ENCODE results near the gene ZNF365. TPM values are rescaled to one million over a fixed set of nuclear protein-coding genes. Genes with fewer than 3 reads are reported as not detected.

Gene ZNF365
- total and polyA plus RNA-seq, 2 of the 8 experiments (the other 6 are each of a cell fraction or from before 2014, with no cell fraction given) = 0.41 to 0.43 TPM

- no peaks in the 10 kb centered on the region for H4K20me1 ChIP-seq (replicated peaks in 1 of 2; ENCODE audit: control insufficient read depth in 1 of 2, insufficient read depth in 2 of 2, low read length in 2 of 2)
- no peak for FAIRE-seq
- no peak overlapping the region for H3K9ac ChIP-seq (replicated peaks in 1 of 4; ENCODE audit: extremely low read depth in 1 of 4, low read depth in 3 of 4, low read length in 3 of 4)
- TF ChIP-seq MAX (IDR thresholded peaks at IDR 0.05) (no peak), KDM1A (IDR thresholded peaks at IDR 0.05; ENCODE audit: borderline replicate concordance, low read length) (no peak), GABPA (IDR thresholded peaks at IDR 0.05; ENCODE audit: borderline replicate concordance, insufficient read depth, low read length) (no peak), KDM5A (IDR thresholded peaks at IDR 0.05; ENCODE audit: low read length) (no peak), HDAC6 (IDR thresholded peaks at IDR 0.05; ENCODE audit: low read depth, low read length) (no peak), JUND (IDR thresholded peaks at IDR 0.05; ENCODE audit: low read length) (no peak), TAF7 (optimal IDR thresholded peaks at IDR 0.05; ENCODE audit: borderline replicate concordance, low read depth, low read length) (no peak), NRF1 (IDR thresholded peaks at IDR 0.05; ENCODE audit: low read depth, low read length) (no peak), SIX5 (IDR thresholded peaks at IDR 0.05; ENCODE audit: low read depth, low read length) (no peak), CBX8 (IDR thresholded peaks at IDR 0.05; ENCODE audit: borderline replicate concordance, low read depth, low read length) (no peak)
These were observed 2.2 kb downstream of the ZNF365 start for GRCh38 chr10:62376071-62377025.

More at GRCh38 chr10:62376071-62377025, 2.2 kb downstream of the ZNF365 start:
- no peak for DNase-seq (ENCODE audit: low read depth in 1 of 2, low spot score in 2 of 2)
- H2BK20ac ChIP-seq (ENCODE audit: low read length) = no peak overlapping the region
- no peak overlapping the region for H4K91ac ChIP-seq (replicated peaks; ENCODE audit: insufficient read length, low read length)
- H3K56ac ChIP-seq (replicated peaks; ENCODE audit: insufficient read length, low read depth, low read length) = no peak overlapping the region
- H4K5ac ChIP-seq (ENCODE audit: insufficient read length, low read depth, low read length) = no peak overlapping the region
- H2AFZ ChIP-seq (ENCODE audit: low read length) = no peak overlapping the region
- H2BK12ac ChIP-seq (ENCODE audit: low read depth, low read length) = no peak overlapping the region
- H3K79me2 ChIP-seq (ENCODE audit: control insufficient read depth in 1 of 2, insufficient read depth in 2 of 2, low read length in 2 of 2) = no peaks in the 10 kb centered on the region
- WGBS, 2 experiments (ENCODE audit: extremely low coverage in 1 of 2, insufficient coverage in 1 of 2, insufficient read length in 1 of 2, insufficient replicate concordance in 2 of 2, low coverage in 1 of 2, low lambda C conversion rate in 2 of 2, missing lambda C conversion rate in 1 of 2) = 84% methylated on average over 20 of the region's 21 CpGs; no CpG with 5 or more reads in 1 of the 2 experiments
- no peak overlapping the region for H3K4me3 ChIP-seq (ENCODE audit: extremely low read depth in 1 of 4, insufficient read depth in 2 of 4, low read depth in 3 of 4, low read length in 4 of 4)
- no peak overlapping the region for H2AK5ac ChIP-seq (ENCODE audit: low read depth, low read length)
- no peaks in the 10 kb centered on the region for H3K36me3 ChIP-seq (ENCODE audit: control insufficient read depth in 2 of 4, insufficient read depth in 4 of 4, low read length in 3 of 4)
- no peak overlapping the region for H3K4me2 ChIP-seq (ENCODE audit: insufficient read depth in 1 of 2, low read depth in 2 of 2, low read length in 2 of 2)
- no peak overlapping the region for H2BK5ac ChIP-seq (ENCODE audit: low read depth, low read length)
- POLR2A ChIA-PET (ENCODE audit: partially characterized antibody) = no interaction called here
- CTCF ChIA-PET (ENCODE audit: partially characterized antibody) = interaction anchor here (0.6 to 1.1 kb wide), 2 partner anchors 69 to 913 kb away, joined by 3 read pairs; no protein-coding TSS in a partner anchor
- no peak overlapping the region for H3K27ac ChIP-seq (ENCODE audit: low read depth, low read length)
- peaks cover 0 to 3% (median 1%) of the 10 kb centered on the region in 4 experiments; a peak in 2 of 7 replicates for H3K4me1 ChIP-seq (replicated peaks in 1 of 4; ENCODE audit: control insufficient read depth in 3 of 4, insufficient read depth in 4 of 4, low read length in 3 of 4)
- no peak overlapping the region for H3K14ac ChIP-seq (ENCODE audit: insufficient read length)
- no peak overlapping the region for H3K4ac ChIP-seq (replicated peaks; ENCODE audit: insufficient read length, low read depth, low read length)
- H4K8ac ChIP-seq (ENCODE audit: extremely low read depth, insufficient read depth, low read length) = no peak overlapping the region
- no peak overlapping the region for H3K18ac ChIP-seq (ENCODE audit: extremely low read depth, low read length)
- peaks cover 7% of the 10 kb centered on the region; the same call in 1 of the 2 replicates for H3K23me2 ChIP-seq (ENCODE audit: low read depth, low read length)
- peaks cover 1 to 16% (median 15%) of the 10 kb centered on the region in 4 experiments; a peak in 6 of 7 replicates for H3K27me3 ChIP-seq (replicated peaks in 1 of 4; ENCODE audit: control insufficient read depth in 3 of 4, extremely low read depth in 1 of 4, insufficient read depth in 3 of 4, low read length in 3 of 4)
- H2BK120ac ChIP-seq (replicated peaks; ENCODE audit: low read depth, low read length) = no peak overlapping the region
- H3K23ac ChIP-seq (ENCODE audit: insufficient read length) = no peak overlapping the region
- peak overlapping the region; percentile 32; the same call in 1 of the 2 replicates for H2BK15ac ChIP-seq (ENCODE audit: low read length)
- H3K9me3 ChIP-seq (ENCODE audit: insufficient read depth in 2 of 2, low read depth in 1 of 2, low read length in 1 of 2) = no peaks in the 10 kb centered on the region
- H3K79me1 ChIP-seq (ENCODE audit: low read depth, low read length) = no peaks in the 10 kb centered on the region

All from H1 (cell line).